ENCODE data around the gene EIF3D.

GRCh38 chr22:36549033-36549432, 20.1 kb upstream of the EIF3D start:
- TF ChIP-seq, protein P1, sequence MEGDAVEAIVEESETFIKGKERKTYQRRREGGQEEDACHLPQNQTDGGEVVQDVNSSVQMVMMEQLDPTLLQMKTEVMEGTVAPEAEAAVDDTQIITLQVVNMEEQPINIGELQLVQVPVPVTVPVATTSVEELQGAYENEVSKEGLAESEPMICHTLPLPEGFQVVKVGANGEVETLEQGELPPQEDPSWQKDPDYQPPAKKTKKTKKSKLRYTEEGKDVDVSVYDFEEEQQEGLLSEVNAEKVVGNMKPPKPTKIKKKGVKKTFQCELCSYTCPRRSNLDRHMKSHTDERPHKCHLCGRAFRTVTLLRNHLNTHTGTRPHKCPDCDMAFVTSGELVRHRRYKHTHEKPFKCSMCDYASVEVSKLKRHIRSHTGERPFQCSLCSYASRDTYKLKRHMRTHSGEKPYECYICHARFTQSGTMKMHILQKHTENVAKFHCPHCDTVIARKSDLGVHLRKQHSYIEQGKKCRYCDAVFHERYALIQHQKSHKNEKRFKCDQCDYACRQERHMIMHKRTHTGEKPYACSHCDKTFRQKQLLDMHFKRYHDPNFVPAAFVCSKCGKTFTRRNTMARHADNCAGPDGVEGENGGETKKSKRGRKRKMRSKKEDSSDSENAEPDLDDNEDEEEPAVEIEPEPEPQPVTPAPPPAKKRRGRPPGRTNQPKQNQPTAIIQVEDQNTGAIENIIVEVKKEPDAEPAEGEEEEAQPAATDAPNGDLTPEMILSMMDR (IDR thresholded peaks at IDR 0.05; ENCODE audit: low read length) = no peak
- no peak for TF ChIP-seq EZH2 (optimal IDR thresholded peaks at IDR 0.05; ENCODE audit: low read depth, low read length)
